Activated gamma-delta T cell treated with anti-CD3 and anti-CD28 coated beads, Interleukin-2, amount 50 U/mL, for 16 hours (primary cell): Measurements from ENCODE around the gene TMEM40.
"Not testable (repeated sequence)": the region's sequence is repeated elsewhere in the genome, so short reads cannot be mapped to it uniquely, and the experiment has no call there.

Experiments
- DNase-seq: peaks from one replicate; pipeline ENCODE4 v3.0.0-alpha.2; 2020; ENCODE audit warnings: low read depth

The TMEM40 gene

DNA sequence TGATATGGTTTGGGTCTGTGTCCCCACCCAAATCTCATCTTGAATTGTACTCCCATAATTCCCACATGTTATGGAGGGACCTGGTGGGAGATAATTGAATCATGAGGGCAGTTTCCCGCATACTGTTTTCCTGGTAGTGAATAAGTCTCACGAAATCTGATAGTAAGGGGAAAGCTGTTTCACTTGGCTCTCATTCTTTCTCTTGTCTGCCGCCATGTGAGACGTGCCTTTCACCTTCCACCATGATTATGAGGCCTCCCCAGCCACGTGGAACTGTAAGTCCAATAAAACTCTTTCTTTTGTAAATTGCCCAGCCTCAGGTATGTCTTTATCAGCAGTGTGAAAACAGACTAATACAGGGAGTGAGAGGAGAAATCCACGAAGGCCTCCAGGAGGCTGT lies 16.9 kb upstream of the TMEM40 start:
- DNase-seq: not testable (repeated sequence)

DNA sequence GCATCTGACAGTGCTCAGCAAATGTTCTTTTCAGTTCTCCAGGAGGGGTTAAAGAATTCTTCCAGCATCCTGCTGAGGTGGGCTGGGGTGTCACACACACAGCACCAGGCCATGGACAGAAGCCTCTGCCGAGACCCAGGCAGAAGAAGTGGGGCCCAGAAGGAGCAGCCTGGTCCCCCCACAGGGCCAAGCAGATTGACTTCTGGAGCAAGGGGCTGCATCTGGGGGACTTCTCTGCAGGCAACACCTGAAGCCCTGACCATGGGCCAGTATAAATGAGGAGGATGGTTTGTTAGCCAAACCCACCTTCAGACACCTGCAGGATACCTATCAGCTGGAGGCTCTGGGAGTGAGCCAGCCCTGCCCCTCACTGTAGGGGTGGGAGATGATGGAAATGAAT lies 16.2 kb upstream of the TMEM40 start:
- no peak for DNase-seq

GRCh38 chr3:12774619-12775018 lies 15.6 kb upstream of the TMEM40 start:
- DNase-seq: no peak

- DNase-seq: no peak
Measured at GRCh38 chr3:12773710-12774086, 14.6 kb upstream of the TMEM40 start.

DNA sequence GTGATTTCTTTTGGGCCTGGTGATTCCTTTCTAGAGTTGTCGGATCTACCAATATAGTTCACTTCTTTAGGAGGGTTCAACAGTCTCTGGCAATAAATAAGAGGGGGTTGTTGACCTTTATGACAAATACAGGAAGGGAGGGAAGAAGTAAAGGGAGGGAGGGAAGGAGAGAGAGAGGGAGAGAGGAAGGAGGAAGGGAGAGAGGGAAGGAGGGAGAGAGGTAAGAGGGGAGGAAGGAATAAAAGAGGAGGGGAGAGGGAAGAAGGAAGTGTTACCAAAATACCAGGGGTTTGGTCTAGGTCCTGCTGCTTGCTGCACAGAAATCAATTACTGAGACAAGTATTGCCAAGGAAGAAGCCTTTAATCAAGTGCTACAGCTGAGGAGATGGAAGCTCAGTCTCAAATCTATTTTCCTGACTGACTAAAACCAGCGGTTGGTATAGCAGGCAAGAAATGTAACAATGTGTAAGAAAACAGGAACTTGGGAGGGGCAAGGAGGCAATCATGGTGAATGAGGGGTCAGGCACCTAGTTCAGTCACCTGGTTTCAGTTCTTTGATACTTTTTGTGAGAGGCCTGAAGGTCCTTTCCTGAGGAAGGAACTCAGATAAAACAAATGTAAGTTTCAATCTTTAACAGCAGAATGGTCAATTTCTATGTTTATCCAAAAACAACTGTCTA lies 14.1 kb upstream of the TMEM40 start:
- DNase-seq: no peak

GRCh38 chr3:12772462-12772861 lies 13.4 kb upstream of the TMEM40 start:
- no peak for DNase-seq

DNA sequence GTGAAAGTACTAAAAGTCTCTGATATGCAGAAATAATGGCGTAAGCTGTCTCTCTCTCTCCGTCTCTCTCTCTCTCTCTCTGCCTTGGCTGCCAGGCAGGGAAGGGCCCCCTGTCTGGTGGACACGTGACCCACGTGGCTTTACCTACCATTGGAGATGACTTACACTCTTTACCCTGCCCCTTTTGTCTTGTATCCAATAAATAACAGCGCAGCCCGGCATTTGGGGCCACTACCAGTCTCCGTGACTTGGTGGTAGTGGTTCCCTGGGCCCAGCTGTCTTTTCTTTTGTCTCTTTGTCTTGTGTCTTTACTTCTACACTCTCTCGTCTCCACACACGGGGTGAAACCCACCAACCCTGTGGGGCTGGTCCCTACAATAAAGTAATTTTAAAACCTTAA lies 12.2 kb upstream of the TMEM40 start:
- DNase-seq: no peak

GRCh38 chr3:12769761-12770160 lies 10.7 kb upstream of the TMEM40 start:
- no peak for DNase-seq

DNA sequence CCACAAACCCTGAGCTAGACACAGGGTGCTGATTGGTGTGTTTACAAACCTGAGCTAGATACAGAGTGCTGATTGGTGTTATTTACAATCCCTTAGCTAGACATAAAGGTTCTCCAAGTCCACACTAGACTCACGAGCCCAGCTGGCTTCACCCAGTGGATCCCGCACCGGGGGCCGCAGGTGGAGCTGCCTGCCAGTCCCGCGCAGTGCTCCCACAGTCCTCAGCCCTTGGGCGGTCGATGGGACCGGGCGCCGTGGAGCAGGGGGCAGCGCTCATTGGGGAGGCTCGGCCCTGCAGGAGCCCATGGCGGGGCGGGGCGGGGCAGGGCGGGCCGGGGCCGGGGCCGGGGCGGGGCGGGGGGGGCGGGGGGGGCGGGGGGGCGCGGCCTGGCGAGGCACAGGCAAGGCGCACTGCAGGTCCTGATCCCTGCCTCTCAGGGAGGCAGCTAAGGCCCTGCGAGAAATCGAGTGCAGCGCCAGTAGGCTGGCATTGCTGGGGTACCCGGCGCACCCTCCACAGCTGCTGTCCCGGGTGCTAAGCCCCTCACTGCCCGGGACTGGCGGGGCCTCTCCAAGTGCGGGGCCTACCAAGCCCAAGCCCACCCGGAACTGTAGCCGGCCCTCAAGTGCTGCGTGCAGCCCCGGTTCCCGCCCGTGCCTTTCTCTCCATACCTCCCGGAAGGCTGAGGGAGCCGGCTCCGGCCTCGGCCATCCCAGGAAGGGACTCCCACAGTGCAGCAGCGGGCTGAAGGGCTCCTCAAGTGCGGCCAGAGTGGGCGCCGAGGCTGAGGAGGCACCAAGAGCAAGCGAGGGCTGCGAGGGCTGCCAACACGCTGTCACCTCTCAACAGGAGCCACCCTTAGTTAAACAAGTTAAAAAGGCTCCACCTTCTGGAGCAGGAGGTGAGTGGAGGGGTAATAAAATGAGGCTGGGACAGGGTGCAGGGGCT lies 9.8 kb upstream of the TMEM40 start:
- DNase-seq: no peak

DNA sequence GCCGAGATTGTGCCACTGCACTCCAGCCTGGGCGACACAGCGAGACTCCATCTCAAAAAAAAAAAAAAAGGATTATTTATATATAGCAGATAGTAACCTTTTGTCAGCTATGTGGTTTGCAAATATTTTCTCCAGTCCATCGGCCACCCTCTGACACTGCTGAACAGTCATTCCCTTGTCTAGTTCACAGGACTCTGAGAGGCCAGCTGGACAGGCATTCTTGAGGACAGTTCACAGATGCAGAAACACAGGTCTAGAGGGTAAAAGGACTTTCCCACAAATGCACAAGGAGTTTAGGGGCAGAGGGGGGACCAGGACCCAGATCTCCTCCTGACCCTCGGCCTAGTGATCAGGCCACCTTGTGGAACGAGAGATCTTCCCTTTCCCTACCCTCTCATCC lies 7.5 kb upstream of the TMEM40 start:
- no peak for DNase-seq

DNA sequence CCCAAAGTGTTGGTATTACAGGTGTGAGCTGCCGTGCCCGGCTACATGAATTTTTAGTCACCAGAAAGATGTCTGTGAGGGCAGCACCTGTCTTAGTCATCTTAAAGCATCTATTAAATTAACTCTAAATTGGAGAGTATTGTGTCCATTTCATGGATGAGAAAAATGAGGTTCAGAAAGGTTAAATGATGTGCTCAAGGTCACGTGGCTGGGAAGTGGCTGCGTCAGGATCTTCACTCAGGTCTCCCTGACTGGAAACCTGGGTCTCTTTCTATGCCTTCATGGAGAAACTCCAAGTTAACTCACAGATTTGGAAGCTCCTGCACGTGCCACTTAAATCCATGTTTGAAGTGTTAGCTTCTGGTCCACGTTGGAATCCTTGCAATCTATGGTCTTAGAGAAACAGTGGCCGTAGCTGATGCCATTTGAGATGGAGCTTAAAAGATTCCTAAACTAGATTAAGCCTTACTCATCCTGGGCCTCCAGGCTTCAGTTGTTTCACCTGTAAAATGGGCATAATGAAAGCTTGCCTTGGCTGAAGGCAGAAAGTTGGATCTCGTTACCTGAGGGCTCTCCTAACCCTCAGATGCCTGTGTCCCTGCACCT lies 5.2 kb upstream of the TMEM40 start:
- no peak for DNase-seq

DNA sequence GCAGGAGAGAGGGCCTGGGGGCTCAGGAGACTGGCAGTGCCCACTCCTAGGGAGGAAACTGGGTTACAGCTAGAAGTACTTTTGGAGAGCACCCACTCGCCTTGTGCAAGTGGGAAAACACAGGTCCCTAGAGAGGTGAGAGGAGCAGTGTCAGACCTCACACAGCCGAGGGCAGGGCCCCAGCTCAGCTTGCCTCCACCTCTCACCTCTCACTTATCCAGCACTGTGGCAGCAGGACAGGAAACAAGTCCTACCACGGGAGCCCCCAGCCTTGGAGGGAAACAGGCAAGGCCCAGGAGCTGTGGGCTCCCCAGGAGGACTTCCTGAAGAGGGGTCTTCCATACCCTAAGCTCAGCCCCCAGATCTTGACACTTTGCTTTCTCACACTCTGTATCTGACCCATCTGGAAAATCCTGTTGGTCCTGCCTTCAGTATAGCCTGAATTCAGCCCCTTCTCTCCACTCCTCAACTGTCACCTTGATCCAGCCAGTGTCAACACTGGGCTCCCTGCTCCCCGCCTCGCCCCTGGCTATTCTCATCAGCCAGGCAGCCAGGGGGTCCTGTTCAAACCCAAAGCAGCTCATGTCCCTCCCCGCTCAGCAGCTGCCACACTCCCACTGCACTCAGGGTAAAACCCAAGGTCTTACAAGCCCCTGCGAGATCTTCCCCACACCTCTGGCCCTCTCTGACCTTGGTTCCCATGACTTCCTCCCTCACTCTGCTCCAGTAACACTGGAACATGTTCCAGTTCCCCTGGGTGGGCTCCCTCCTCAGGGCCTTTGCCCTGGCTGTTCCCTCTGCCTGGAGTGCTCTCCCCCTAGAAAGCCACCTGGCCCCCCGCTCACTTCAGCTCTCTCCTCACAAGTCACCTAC lies 870 bp upstream of the TMEM40 start:
- DNase-seq: no peak

DNA sequence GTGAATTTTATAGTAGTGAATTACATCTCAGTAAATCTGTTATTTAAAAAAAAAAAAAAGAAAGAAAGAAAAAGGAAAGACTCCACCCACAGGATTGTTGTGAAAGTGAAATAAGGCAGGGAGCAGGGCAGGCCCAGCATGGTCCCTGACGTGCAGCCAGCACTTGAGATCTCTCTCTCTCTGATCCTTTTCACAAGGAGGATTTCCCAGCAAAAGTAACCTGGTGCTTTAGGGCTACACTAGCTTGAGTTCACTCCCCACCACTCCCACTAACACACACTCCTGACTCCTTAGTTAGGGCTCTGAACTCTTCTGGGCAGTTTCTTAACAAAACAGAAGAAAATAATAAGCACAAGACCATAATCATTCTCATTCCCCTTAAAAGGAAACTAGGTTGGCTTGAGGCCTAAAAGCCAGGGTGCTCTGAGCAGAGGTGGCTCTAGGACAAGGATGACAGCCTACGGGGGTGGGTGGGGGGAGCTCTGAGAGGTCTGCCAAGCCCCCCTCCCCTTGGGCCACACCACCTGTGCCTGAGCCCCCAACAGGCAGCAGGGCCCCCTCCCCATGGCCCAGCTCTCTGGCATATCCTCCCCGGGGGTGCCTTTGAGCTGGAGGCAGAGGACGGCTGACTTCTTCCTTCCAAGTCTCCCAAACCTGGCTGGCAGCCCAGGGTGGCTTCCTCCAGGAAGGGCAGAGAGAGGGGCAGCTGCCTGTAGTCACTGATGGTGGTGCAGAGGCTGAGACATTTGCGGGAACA lies 856 bp downstream of the TMEM40 start:
- DNase-seq: no peak

GRCh38 chr3:12756635-12757034 lies 2.4 kb downstream of the TMEM40 start:
- DNase-seq: no peak

DNA sequence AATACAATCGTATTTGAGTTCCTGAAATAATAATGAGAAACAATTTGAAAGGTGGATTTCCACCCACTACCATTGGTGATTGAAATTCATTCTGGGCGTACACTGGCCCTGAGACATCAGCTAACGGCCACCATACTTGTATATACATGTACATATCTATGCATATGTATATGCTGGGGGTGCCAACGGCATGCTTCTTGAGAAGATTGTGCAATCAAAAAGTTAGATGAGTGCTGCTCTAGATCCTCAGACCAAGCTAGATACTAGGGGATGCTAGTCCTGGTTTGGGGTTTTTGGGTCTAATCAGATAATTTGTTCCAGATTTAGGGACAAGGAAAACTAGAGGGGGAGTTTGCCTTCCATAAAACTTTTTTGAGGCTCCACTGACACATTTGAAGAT lies 2.9 kb downstream of the TMEM40 start:
- no peak for DNase-seq

DNA sequence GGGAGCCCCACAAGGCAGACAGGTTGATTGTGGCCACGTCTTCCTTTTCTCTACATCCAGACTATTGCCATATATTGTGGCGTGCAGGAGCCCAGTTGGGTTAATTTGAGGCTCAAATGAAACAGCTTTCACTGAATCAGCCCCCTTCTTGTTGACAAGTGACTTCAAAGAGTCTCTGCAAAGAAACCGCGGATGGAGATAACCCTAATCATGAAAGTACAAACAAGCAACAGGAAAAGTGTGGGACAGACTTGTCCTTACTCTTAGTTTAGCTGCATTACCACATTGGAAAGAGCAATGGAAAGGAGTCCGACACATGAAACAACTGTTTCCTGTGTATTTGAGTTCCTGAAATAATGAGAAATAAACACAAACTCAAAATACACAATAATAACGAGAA lies 3.3 kb downstream of the TMEM40 start:
- DNase-seq: no peak

DNA sequence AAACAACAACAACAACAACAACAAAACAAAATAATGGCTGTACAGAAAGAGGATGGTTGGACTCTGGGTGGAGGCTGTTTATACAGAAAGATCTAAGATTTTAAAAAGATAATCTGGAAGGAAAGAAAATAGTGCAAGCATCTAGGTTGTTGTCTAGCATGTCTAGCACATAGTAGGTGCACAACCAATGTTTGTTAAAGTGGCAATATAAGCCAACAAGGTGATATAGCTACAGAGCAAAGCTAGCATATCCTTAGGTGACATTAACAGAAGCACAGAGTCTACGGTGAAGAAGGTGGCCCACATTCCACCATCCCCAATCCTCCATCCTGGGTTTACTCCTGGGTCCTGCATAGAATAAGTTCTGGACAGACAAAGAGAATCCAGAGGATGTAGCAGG lies 4.7 kb downstream of the TMEM40 start:
- no peak for DNase-seq

DNA sequence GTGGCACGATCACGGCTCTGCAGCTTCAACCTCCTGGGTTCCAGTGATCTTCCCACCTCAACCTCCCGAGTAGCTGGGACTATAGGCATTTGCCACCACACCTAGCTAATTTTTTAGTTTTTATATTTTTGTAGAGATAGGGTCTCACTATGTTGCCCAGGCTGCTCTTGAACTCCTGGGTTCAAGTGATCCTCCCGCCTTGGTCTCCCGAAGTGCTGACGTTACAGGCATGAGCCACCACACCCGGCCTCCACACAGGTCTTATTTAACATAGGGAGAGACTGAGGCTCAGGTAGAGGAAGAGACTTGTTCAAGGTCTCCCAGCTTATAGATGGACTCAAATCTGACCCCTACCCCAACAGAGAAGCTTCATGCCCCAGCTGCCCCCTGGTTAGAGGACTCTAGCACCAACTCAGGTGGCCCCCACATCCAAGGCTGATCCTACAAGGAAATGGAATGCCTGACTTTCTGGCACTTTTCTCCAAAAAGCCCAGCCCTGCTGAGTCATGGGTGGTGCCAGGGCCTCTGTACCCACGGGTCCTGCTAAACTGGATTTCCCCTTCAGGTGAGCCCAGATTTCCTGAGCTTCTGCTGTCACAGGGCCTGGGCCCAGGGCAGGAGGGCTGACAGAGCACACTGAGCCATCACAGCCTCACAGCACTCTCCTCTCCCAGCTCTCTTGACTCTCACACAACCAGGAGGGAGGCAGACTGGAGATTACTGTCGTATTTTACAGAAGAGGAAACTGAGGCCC lies 5.6 kb downstream of the TMEM40 start:
- no peak for DNase-seq

- no peak for DNase-seq
Measured at GRCh38 chr3:12752809-12753208, 6.2 kb downstream of the TMEM40 start.

GRCh38 chr3:12752102-12752501 lies 7.0 kb downstream of the TMEM40 start:
- no peak for DNase-seq

DNA sequence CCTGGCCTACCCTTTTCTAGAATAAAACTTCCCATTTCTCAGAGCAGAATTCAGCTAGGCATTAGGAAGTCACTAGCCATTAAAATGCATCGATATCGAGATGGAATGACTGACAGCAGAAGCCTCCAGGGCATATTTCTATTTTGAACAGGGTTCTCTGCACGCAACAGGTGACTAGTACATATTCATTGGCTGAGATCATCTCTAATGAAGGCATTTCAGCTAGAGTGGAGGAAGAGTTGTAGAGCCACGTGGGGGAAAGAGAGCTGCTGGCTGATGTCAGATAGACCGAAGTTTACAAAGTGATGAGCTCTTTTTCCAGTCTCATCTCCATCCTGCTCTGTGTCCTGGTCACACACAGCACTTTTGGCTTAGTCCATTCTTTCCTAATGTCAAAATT lies 7.5 kb downstream of the TMEM40 start:
- no peak for DNase-seq
